Immature natural killer cell (primary cell): ENCODE measurements around the gene YIF1A. TPM values are rescaled to one million over a fixed set of nuclear protein-coding genes. Genes with fewer than 3 reads are reported as not detected.
A peak's percentile ranks its signal among the peaks of the same experiment; 100 is the strongest.
"Not testable (repeated sequence)": the region's sequence is repeated elsewhere in the genome, so short reads cannot be mapped to it uniquely, and the experiment has no call there.

ENCODE experiments used
- DNase-seq, 3 donors: peaks; one replicate each; pipeline ENCODE4 v3.0.0; 2022; ENCODE audit warnings: mixed read lengths in 1 of 3
- H3K27ac Mint-ChIP-seq, 6 donors: one replicate each; pipeline ENCODE4 v1.8.0; 2020; ENCODE audit warnings: mixed read lengths in 6 of 6, mild to moderate bottlenecking in 5 of 6, inconsistent platforms in 4 of 6, moderate library complexity in 3 of 6
- H3K27me3 Mint-ChIP-seq, 3 donors: one replicate each; pipeline ENCODE4 v1.8.0; 2020 to 2021; ENCODE audit warnings: low read depth in 3 of 3, mild to moderate bottlenecking in 3 of 3, mixed read lengths in 3 of 3, moderate library complexity in 3 of 3, inconsistent platforms in 1 of 3
- H3K36me3 Mint-ChIP-seq, 3 donors: one replicate each; pipeline ENCODE4 v1.8.0; 2020; ENCODE audit warnings: mixed read lengths in 3 of 3, inconsistent platforms in 2 of 3, mild to moderate bottlenecking in 2 of 3
- H3K4me1 Mint-ChIP-seq, 2 donors: one replicate each; pipeline ENCODE4 v1.8.0; 2020; ENCODE audit warnings: inconsistent platforms in 2 of 2, mild to moderate bottlenecking in 2 of 2, mixed read lengths in 2 of 2, moderate library complexity in 1 of 2
- H3K4me3 Mint-ChIP-seq, 5 donors: one replicate each; pipeline ENCODE4 v1.8.0; 2020; ENCODE audit warnings: mild to moderate bottlenecking in 5 of 5, mixed read lengths in 5 of 5, inconsistent platforms in 3 of 5, moderate library complexity in 3 of 5
- H3K9me3 Mint-ChIP-seq, 6 donors: one replicate each; pipeline ENCODE4 v1.8.0; 2020; ENCODE audit warnings: mild to moderate bottlenecking in 6 of 6, mixed read lengths in 6 of 6, inconsistent platforms in 4 of 6, moderate library complexity in 3 of 6
- polyA plus RNA-seq, 3 donors: library from polyadenylated mRNA; unstranded; fragments of 300-500 nt; fragmentation: Illumina TruSeq; gene quantifications; one replicate each; pipeline ENCODE4 v1.2.3, GENCODE V29; 2021

Gene YIF1A
- polyA plus RNA-seq, 3 donors from 2014 or later, result 55.7 to 85.2 (median 62.1) TPM

- Mint-ChIP-seq H3K9me3 (no peaks in the 10 kb centered on the region), H3K4me3 (peak overlapping the region; percentile 88 to 96 (median 94)), H3K4me1 (peaks cover 11 to 13% of the 10 kb centered on the region in 2 donors), H3K27ac (peak overlapping the region; percentile 88 to 98 (median 98)), H3K27me3 (peaks cover 9 to 16% (median 10%) of the 10 kb centered on the region in 3 donors), H3K36me3 (no peaks in the 10 kb centered on the region)
- DNase-seq, result peak; percentile 96 to 97 (median 96)
Observed at GRCh38 chr11:66311965-66312548, 23.1 kb upstream of the YIF1A start.

GRCh38 chr11:66311470-66311964, 22.6 kb upstream of the YIF1A start:
- peaks cover 9 to 16% (median 11%) of the 10 kb centered on the region in 3 donors for H3K27me3 Mint-ChIP-seq
- peak overlapping the region; percentile 88 to 96 (median 94) for H3K4me3 Mint-ChIP-seq
- peaks cover 11 to 13% of the 10 kb centered on the region in 2 donors for H3K4me1 Mint-ChIP-seq
- H3K27ac Mint-ChIP-seq, result peak overlapping the region; percentile 88 to 98 (median 98)
- no peaks in the 10 kb centered on the region for H3K9me3 Mint-ChIP-seq
- no peaks in the 10 kb centered on the region for H3K36me3 Mint-ChIP-seq
- DNase-seq, result no peak

GRCh38 chr11:66310803-66311440, 22.0 kb upstream of the YIF1A start:
- Mint-ChIP-seq H3K27me3 (peaks cover 9 to 15% (median 11%) of the 10 kb centered on the region in 3 donors), H3K4me1 (peaks cover 11 to 13% of the 10 kb centered on the region in 2 donors), H3K4me3 (peak overlapping the region in 1 of 5 donors; percentile 9)
- H3K36me3 Mint-ChIP-seq, DNase-seq, H3K9me3 Mint-ChIP-seq, H3K27ac Mint-ChIP-seq: not testable (repeated sequence)

GRCh38 chr11:66310324-66310723, 21.4 kb upstream of the YIF1A start:
- no peak for DNase-seq
- peaks cover 11% of the 10 kb centered on the region in 2 donors for H3K4me1 Mint-ChIP-seq
- H3K4me3 Mint-ChIP-seq, result no peak overlapping the region
- H3K27me3 Mint-ChIP-seq, result peaks cover 8 to 11% (median 9%) of the 10 kb centered on the region in 3 donors
- no peaks in the 10 kb centered on the region for H3K36me3 Mint-ChIP-seq
- H3K27ac Mint-ChIP-seq, result no peak overlapping the region
- H3K9me3 Mint-ChIP-seq, result no peaks in the 10 kb centered on the region

- Mint-ChIP-seq H3K9me3 (no peaks in the 10 kb centered on the region), H3K27ac (no peak overlapping the region), H3K4me3 (no peak overlapping the region), H3K27me3 (peaks cover 7 to 12% (median 9%) of the 10 kb centered on the region in 3 donors), H3K4me1 (peaks cover 10 to 11% of the 10 kb centered on the region in 2 donors), H3K36me3 (no peaks in the 10 kb centered on the region)
- DNase-seq, result no peak
Observed at GRCh38 chr11:66309475-66309874, 20.5 kb upstream of the YIF1A start.

GRCh38 chr11:66302656-66303055, 13.7 kb upstream of the YIF1A start:
- peaks cover 0 to 7% (median 4%) of the 10 kb centered on the region in 3 donors for H3K27me3 Mint-ChIP-seq
- no peak overlapping the region for H3K27ac Mint-ChIP-seq

GRCh38 chr11:66299186-66299585, 10.2 kb upstream of the YIF1A start:
- H3K9me3 Mint-ChIP-seq, result peaks cover 0 to 2% (median 0%) of the 10 kb centered on the region in 6 donors
- DNase-seq, result no peak
- no peaks in the 10 kb centered on the region for H3K4me1 Mint-ChIP-seq
- no peak overlapping the region for H3K4me3 Mint-ChIP-seq
- no peak overlapping the region for H3K27ac Mint-ChIP-seq
- peaks cover 1 to 4% (median 2%) of the 10 kb centered on the region in 3 donors for H3K27me3 Mint-ChIP-seq
- H3K36me3 Mint-ChIP-seq, result peaks cover 0 to 3% (median 0%) of the 10 kb centered on the region in 3 donors

More at GRCh38 chr11:66302656-66303055, 13.7 kb upstream of the YIF1A start:
- DNase-seq, result no peak
- H3K36me3 Mint-ChIP-seq, result peaks cover 0 to 3% (median 0%) of the 10 kb centered on the region in 3 donors
- H3K4me1 Mint-ChIP-seq, result no peaks in the 10 kb centered on the region
- H3K4me3 Mint-ChIP-seq, result no peak overlapping the region
- H3K9me3 Mint-ChIP-seq, result no peaks in the 10 kb centered on the region

GRCh38 chr11:66297610-66298009, 8.7 kb upstream of the YIF1A start:
- Mint-ChIP-seq H3K27me3 (peaks cover 4 to 7% (median 6%) of the 10 kb centered on the region in 3 donors), H3K9me3 (peaks cover 0 to 2% (median 0%) of the 10 kb centered on the region in 6 donors), H3K27ac (no peak overlapping the region), H3K4me3 (no peak overlapping the region), H3K4me1 (peaks cover 0 to 4% of the 10 kb centered on the region in 2 donors), H3K36me3 (peaks cover 0 to 3% (median under 1%) of the 10 kb centered on the region in 3 donors)
- no peak for DNase-seq

GRCh38 chr11:66294626-66295620, 6.0 kb upstream of the YIF1A start:
- H3K27me3 Mint-ChIP-seq, result peaks cover 4 to 15% (median 8%) of the 10 kb centered on the region in 3 donors
- no peak overlapping the region for H3K4me3 Mint-ChIP-seq
- no peak for DNase-seq
- peaks cover 0 to 4% (median 0%) of the 10 kb centered on the region in 3 donors for H3K36me3 Mint-ChIP-seq
- no peak overlapping the region for H3K27ac Mint-ChIP-seq
- peaks cover 12 to 16% of the 10 kb centered on the region in 2 donors for H3K4me1 Mint-ChIP-seq
- peaks cover 0 to 2% (median 0%) of the 10 kb centered on the region in 6 donors for H3K9me3 Mint-ChIP-seq

- Mint-ChIP-seq H3K36me3 (peaks cover 0 to 4% (median 3%) of the 10 kb centered on the region in 3 donors), H3K27me3 (peaks cover 10 to 18% (median 17%) of the 10 kb centered on the region in 3 donors), H3K27ac (no peak overlapping the region), H3K9me3 (peaks cover 0 to 2% (median 0%) of the 10 kb centered on the region in 6 donors), H3K4me3 (no peak overlapping the region), H3K4me1 (peaks cover 22 to 25% of the 10 kb centered on the region in 2 donors)
- DNase-seq, result no peak
Observed at GRCh38 chr11:66293777-66294625, 5.1 kb upstream of the YIF1A start.

- peaks cover 0 to 4% (median 3%) of the 10 kb centered on the region in 3 donors for H3K36me3 Mint-ChIP-seq
- H3K4me3 Mint-ChIP-seq, result peak overlapping the region in 1 of 5 donors; percentile 38
- peaks cover 11 to 20% (median 19%) of the 10 kb centered on the region in 3 donors for H3K27me3 Mint-ChIP-seq
- H3K27ac Mint-ChIP-seq, result no peak overlapping the region
- DNase-seq, result no peak
- H3K9me3 Mint-ChIP-seq, result peaks cover 0 to 2% (median 0%) of the 10 kb centered on the region in 6 donors
- H3K4me1 Mint-ChIP-seq, result peaks cover 25 to 27% of the 10 kb centered on the region in 2 donors
Observed at GRCh38 chr11:66293352-66293751, 4.4 kb upstream of the YIF1A start.

GRCh38 chr11:66292543-66293332, 3.8 kb upstream of the YIF1A start:
- Mint-ChIP-seq H3K4me3 (peak overlapping the region in 4 of 5 donors; percentile 18 to 61 (median 40)), H3K9me3 (peaks cover 0 to 2% (median 0%) of the 10 kb centered on the region in 6 donors), H3K36me3 (peaks cover 0 to 4% (median 3%) of the 10 kb centered on the region in 3 donors)

More at GRCh38 chr11:66292543-66293332, 3.8 kb upstream of the YIF1A start:
- H3K27me3 Mint-ChIP-seq, result peaks cover 11 to 21% (median 17%) of the 10 kb centered on the region in 3 donors
- no peak for DNase-seq
- H3K4me1 Mint-ChIP-seq, result peaks cover 28 to 32% of the 10 kb centered on the region in 2 donors
- no peak overlapping the region for H3K27ac Mint-ChIP-seq
